SU-DHL-6 (cell line): Measurements from ENCODE around the gene KCTD19.

Source experiments
- EZH2phosphoT487 ChIP-seq: fragments of 200-600 bp; sonication (generic), shearing (Covaris generic); conservative IDR thresholded peaks from 2 replicates; pipeline ENCODE4 v1.6.1; 2018; ENCODE audit warnings: mild to moderate bottlenecking, antibody characterized with exemption, low read length, moderate library complexity, mixed read lengths
- TF ChIP-seq, protein P1 (sequence below): fragments of 200-600 bp; sonication (generic); IDR thresholded peaks from one replicate; pipeline ENCODE4 v1.5.1; 2017; ENCODE audit warnings: antibody characterized with exemption, mild to moderate bottlenecking, low read length, moderate library complexity; ENCODE audit not compliant: insufficient read depth, poor library complexity, severe bottlenecking

DNA sequence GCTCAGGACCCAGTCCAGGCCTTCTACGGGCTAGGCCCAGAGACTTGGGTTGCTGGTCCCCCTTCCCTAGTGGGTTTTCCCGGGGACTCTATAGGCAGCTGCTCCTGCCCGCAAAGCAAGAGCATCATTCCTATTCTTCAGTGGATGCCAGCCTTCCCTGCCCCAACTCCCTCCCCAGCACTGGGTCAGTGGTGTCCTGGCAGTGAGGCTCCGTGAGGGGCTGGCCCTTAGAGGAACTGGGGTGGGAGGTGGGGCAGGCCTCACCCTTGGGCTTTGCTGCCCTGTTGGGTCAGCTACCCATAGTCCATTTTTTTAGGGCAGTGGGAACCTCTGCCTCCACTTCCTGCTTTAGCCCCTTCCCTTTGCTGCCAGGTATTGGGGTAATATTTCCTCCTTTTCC lies 55.1 kb downstream of the KCTD19 start:
- no peak for TF ChIP-seq EZH2phosphoT487
- TF ChIP-seq, protein P1, sequence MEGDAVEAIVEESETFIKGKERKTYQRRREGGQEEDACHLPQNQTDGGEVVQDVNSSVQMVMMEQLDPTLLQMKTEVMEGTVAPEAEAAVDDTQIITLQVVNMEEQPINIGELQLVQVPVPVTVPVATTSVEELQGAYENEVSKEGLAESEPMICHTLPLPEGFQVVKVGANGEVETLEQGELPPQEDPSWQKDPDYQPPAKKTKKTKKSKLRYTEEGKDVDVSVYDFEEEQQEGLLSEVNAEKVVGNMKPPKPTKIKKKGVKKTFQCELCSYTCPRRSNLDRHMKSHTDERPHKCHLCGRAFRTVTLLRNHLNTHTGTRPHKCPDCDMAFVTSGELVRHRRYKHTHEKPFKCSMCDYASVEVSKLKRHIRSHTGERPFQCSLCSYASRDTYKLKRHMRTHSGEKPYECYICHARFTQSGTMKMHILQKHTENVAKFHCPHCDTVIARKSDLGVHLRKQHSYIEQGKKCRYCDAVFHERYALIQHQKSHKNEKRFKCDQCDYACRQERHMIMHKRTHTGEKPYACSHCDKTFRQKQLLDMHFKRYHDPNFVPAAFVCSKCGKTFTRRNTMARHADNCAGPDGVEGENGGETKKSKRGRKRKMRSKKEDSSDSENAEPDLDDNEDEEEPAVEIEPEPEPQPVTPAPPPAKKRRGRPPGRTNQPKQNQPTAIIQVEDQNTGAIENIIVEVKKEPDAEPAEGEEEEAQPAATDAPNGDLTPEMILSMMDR: no peak
